HG03565 (cell line): ENCODE measurements around the gene ARID1A.
"Not testable (repeated sequence)": the region's sequence is repeated elsewhere in the genome, so short reads cannot be mapped to it uniquely, and the experiment has no call there.

Experiments used
- ATAC-seq: cut with Tn5 transposase; IDR thresholded peaks from one replicate; pipeline ENCODE4 v1.9.1; 2021; ENCODE audit warnings: mild to moderate bottlenecking, moderate library complexity; ENCODE audit not compliant: unreplicated experiment

ARID1A gene

GRCh38 chr1:26697978-26698849, 2.4 kb downstream of the ARID1A start:
- no peak for ATAC-seq

- ATAC-seq, result no peak
Observed at GRCh38 chr1:26700711-26701110, 4.9 kb downstream of the ARID1A start.

GRCh38 chr1:26701266-26701994, 5.6 kb downstream of the ARID1A start:
- ATAC-seq, result no peak

DNA sequence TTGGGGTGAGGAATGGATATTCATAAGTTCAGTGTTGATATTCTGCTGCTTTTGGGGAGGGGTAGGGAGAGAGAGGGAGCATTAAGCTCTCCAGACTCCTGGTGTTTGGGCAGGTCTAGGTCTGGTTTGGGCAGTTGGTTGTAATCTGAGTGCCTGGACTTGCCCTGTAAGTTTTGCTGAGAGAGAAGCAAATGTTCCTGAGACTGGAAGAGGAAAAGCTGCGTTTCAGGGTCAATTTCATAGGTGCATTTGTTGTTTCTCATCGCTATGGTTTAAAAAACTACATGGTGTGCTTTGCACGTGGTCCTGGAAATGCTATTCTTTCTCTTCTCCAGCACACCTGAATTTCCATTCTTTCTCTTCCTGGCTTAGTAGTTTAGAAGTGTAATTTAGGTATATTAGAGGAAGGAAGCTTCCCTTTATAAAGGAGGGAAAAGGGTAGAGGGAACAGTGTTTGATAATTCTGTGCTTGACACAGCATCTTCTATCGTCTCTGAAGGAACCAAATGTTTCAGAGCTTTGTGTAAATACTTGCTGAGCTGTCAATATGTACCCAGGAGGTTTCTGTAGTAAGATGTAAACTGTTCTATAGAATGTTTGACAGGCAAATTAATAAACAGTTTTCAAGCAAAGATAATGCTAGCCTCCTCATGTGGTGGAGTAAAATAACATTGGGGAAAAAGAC, 6.3 kb downstream of the ARID1A start:
- ATAC-seq, result no peak

GRCh38 chr1:26702680-26703038, 6.8 kb downstream of the ARID1A start:
- ATAC-seq, result no peak

GRCh38 chr1:26703478-26703877, 7.7 kb downstream of the ARID1A start:
- ATAC-seq, result no peak

GRCh38 chr1:26704629-26705028, 8.8 kb downstream of the ARID1A start:
- no peak for ATAC-seq

- not testable (repeated sequence) for ATAC-seq
Observed at GRCh38 chr1:26705227-26705626, 9.4 kb downstream of the ARID1A start.

DNA sequence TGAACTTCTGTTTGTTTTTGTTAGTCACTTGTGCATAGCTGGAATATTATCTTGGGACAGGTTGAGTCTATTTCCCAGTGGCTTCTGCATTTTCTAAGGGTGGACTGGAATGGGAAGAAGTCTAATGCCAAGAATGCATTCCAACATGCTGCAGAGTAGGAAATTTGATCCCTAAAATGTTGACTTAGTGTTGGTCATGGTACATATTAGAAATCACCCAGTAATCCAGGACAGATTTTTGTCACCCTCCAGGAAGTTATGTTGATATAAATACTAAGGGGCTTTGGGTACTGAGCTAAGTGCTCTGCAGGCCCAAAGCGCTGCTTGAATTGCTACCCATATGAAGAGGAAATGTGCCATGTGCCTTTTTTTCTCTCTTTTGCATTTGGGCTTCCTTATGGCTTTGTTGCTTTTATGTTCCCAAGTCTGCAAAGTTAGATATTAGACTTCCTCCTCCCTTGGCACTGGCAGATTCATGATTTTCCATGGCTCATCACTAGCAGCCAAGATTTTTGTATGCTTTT, 10.0 kb downstream of the ARID1A start:
- no peak for ATAC-seq

DNA sequence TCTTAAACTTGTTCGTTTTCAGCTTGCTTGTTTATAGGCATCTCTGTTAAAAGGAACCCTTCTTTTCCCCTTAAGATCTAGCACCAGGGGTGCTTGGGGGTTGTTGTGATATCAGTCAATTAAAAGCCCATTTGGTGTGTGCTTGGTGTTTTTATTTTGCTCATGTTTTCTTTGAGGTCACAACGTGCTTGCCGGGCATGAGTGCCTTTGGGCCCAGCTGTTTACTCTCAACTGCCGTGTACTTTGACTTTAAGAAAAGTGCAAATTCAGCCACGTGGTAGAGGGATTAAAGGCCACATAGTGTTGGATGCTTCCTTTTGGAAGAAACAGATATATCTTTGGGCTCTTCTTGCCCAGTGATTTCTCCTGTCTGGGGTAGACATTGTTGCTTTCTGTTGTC, 10.5 kb downstream of the ARID1A start:
- no peak for ATAC-seq

GRCh38 chr1:26710811-26711210, 15.0 kb downstream of the ARID1A start:
- ATAC-seq, result no peak

DNA sequence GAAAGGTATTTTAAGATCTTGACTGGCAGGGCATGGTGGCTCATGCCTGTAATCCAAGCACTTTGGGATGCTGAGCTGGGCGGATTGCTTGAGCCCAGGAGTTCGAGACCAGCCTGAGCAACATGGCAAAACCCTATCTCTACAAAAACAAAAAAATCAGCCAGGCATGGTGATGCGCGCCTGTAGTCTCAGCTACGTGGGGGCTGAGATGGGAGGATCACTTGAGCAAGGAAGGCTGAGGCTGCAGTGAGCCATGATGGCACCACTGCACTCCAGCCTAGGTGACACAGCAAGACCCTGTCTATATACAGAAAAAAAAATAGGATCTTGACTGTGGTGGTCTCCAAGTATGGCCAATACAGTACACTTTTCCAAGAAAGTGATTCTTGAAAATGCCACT, 16.0 kb downstream of the ARID1A start:
- ATAC-seq, result no peak

DNA sequence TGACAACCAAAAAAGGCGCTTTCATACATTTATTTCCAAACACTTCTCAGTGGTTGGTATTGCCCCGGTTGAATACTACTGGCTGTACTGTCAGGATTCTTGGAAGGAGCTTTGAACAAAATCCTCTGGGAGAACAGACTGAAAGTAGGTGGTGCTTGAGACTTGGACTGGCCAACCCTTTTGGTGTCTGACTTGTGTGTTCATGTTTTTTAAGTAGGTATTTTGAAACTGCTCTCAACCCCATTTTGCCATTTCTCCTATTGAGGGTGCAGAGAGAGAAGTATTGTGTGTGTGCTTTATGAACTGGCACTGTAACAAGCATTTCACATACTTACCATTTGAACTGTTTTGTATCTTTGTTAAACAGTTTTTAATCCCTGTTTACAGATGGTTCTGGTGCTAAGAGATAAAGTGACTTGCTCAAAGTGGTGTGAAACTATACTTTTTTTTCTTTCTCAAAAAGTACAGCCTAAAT, 21.2 kb downstream of the ARID1A start:
- no peak for ATAC-seq

DNA sequence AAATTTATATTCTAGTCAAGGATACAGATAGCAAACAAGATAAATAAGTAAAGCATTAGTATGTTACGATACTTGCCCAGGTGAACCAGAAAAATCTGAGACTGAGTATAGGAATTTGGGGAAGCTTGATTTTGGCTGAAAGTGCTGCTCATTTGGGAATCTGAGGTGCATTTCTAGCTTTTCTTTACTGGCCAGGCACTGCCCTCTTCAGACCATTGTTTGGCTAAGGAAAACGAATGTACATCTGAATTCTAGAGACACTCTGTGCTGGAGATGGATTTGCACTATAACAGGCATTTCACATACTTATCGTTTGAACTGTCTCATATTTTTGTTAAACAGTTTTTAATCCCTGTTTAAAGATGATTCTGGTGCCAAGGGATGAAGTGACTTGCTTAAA, 23.4 kb downstream of the ARID1A start:
- ATAC-seq, result no peak

DNA sequence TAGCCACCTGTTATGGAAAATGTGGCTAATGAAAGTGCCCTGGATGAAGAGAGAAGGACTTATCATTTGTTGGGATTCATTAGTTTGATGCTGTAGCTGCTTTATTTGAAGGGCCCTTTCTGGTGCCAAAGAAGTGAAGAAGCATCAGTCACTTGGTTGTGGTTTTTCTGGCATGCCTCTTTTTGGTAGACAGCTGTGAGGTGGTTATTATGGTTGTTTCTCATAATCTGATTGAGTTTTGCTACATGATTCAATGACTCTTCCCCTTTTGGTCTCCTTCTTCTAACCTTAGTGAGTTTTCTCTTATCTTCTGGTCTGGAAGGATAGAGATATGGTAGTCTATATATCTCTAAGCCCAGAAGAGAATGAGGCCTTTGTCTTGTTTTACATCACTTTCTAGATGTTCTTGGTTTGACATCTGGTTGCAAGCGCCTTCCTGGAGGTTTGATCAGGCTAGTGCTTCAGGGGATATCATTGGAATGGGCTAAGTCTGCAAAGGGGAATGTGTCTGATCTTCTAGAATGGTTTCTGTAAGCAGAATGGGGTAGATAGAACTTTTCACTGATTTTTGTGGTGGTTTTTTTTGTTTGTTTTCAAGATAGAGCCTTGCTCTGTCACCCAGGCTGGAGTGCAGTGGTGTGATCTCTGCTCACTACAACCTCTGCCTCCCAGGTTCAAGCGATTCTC, 26.0 kb downstream of the ARID1A start:
- ATAC-seq, result no peak

GRCh38 chr1:26723013-26723991, 27.5 kb downstream of the ARID1A start:
- no peak for ATAC-seq

DNA sequence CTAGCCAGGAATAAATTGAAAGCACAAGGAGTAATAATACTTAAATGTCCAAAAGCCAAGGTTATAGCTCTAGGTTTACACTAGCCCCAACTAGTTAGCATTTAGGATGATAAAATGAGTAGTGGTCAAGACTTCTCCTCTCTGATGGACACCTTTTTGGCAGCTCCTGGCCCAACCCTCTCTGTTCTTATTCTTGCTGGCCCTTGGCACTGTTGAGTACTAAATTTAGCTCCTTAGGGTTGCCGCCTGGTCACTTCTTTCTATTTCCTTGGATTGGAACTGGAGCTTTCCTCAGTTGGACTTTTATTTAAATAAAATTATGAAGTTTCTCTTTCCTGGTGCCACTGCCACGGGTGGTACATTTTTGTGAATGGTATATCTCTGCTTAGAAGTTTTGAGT, 28.3 kb downstream of the ARID1A start:
- ATAC-seq, result no peak

- no peak for ATAC-seq
Observed at GRCh38 chr1:26724926-26725325, 29.1 kb downstream of the ARID1A start.

GRCh38 chr1:26725904-26726303, 30.1 kb downstream of the ARID1A start:
- not testable (repeated sequence) for ATAC-seq

GRCh38 chr1:26726784-26727183, 31.0 kb downstream of the ARID1A start:
- ATAC-seq, result no peak
